GM21360 (cell line): ENCODE results near the gene ATP2B2.

Experiments used
- ATAC-seq: cut with Tn5 transposase; IDR thresholded peaks from one replicate; pipeline ENCODE4 v1.9.1; 2021; ENCODE audit warnings: mild to moderate bottlenecking, moderate library complexity; ENCODE audit not compliant: unreplicated experiment

The ATP2B2 gene

DNA sequence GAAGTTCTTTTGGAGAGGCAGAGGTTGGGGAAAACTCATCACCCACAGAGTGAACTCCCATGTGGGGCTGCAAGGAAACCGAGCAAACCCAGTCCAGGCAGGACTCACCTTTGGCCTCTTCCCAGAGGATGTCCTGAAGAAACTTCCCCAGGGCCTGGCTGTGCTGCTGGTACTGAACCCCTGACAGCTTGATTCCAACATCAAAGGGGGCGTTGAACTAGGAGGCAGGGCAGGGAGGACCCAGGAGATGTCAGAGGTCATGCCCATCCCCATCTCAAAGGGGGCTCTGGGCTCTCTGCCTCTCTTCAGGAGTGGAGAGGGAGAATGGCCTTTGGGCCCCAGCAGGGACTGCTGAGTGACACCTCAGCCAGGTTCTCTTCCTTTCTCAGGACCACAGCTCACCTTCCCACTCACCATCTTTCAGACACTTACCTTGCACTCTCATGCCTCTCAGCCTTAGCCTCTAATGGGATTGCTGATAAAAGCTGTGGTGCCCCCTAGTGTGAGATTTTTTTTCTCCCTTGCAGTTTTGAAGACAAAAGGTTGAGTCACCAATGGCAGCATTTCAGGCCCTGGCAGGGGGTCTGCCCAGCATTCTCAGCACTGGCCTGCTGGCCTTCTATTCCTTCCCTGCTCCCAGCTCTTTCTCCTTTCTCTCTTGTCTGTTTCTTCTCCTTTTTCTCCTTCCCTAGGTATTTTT lies 218.6 kb downstream of the ATP2B2 start:
- no peak for ATAC-seq

DNA sequence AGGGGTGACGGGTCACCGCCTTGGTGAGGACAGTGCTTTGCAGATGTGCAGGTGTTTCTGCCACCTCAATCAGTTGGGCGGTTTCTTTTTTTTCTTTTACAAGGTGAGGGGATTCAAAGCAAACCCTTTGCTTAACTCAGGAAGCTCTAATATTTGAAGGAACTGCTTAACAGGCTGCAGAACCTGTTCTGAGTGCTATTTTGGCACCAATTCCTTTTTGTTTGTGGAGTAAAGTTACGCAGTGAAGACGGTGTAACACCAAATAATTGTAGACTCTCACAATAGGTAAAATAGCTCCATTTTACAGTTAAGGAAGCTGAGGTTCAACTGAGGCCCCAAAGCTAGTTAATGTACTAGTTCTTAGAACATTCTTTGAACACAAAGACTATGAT lies 219.3 kb downstream of the ATP2B2 start:
- no peak for ATAC-seq

GRCh38 chr3:10285272-10286132 lies 219.9 kb downstream of the ATP2B2 start:
- ATAC-seq, result no peak

DNA sequence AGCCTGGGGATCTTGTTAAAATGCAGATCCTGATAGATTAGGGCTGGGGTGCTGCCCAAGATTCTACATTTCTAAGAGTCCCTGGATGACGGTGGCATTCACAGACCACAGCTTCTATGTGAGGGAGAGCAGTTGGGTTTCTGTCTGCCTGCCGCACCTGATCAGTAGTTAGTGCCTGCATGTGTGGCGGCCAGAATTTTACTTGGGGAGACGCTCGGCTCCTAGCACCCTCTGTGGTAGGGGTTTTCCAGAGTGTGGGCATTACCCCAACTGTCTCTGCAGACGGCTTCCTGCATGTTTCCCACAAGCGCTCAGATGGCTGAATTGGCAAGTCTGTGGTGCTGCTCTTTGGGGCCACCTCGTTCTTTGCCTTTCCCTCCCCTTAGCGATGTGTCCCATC lies 220.9 kb downstream of the ATP2B2 start:
- ATAC-seq, result no peak

GRCh38 chr3:10283638-10284037 lies 221.7 kb downstream of the ATP2B2 start:
- no peak for ATAC-seq

DNA sequence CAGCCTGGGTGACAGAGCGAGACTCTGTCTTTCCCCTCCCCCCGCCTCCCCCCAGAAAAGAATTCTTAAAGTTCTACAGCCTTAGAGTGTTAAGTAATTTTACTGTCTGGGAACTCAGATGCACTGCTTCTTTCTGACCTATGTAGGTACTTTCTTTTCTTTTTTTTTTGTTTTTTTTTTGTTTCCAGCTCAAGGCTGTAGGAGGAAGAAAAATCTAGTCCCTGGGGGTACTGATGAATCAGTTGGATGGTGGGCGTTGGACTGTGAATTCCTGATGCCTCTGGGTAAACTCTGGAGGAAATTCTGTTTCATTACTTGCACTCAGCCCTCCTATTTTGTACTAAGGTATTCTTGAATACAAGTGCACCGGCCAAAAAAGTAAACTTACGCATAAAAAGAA lies 223.4 kb downstream of the ATP2B2 start:
- no peak for ATAC-seq

GRCh38 chr3:10280571-10280970 lies 224.8 kb downstream of the ATP2B2 start:
- no peak for ATAC-seq

GRCh38 chr3:10280177-10280529 lies 225.2 kb downstream of the ATP2B2 start:
- ATAC-seq, result no peak

DNA sequence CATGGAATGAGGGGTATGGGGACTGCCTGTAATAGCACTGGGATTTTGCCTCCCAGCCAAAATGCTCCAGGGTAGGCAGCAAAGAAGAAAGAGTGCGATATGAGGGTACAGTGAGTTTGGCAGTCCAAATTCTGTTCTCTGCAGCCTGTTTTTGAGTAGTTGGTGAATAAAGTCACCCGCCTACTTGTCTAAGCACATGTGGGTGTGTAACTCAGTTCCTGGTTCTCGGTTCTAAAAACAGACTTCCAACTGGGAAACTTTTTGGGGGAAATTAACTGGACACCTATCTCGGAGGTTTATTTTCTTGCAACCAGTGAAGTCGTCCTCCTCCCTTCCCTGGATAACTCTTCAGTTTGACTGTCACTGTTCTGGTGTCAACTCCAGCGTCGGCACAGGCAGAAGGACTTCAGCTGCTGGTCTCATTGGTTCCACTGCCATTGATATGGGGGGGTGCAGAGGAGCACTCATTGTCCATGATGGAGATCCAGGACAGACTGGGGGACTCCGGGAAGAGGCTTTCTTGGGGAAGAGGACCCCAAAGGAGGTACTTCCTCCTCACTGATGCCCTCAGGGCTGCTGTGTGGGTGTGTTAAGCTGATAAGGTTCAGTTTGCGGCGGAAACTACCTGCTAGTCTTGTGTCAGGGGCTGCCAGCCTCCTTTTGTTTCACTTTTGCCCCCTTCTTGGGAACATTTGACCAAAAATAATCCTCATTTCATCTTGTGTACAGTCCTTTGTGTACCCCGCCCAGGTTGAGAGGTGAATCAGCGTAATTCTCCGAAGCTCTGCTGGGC lies 225.8 kb downstream of the ATP2B2 start:
- no peak for ATAC-seq

- no peak for ATAC-seq
Observed at GRCh38 chr3:10278501-10278900, 226.9 kb downstream of the ATP2B2 start.

DNA sequence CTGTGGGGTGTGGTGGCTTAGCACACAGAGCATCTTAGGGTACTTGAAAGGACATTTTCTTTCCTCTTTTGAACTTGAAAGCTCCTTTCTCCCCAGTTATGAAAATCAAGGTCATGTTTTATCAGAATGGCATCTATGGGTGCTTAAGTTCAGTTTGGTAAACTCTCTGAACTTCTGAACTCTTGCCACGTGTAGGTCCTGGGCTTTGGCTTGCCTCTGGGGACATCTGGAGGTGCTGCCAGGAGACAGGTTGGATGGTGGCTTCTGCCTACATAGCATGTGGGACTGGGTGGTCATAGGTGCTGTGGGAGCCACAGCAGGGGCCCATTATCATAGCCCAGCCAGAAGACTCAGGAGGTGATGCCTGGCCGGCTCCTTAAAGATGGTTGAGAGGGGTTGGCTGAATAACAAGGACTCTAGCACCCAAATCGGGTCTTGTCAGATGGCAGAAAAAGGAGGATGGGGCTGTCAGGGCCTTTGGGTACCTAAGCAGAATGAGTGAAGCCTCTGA lies 228.2 kb downstream of the ATP2B2 start:
- no peak for ATAC-seq

DNA sequence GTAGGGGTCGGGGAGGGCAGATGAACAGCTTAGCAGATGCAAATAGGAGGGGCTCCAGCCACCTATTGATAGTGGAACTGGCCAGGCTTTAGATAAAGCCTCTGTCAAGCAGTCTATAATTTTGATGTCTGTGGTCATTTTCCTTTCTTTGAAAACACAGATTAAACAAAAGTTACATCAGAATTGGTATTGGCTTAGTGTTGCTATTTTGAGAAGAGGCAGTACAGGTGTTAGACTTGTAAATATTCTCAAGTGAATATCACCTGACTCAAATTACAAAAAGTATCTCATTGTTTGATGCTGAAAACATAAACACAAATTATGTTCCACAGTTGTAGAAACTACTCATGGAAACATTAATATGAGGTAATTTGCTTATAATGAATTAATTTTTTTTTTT lies 230.8 kb downstream of the ATP2B2 start:
- no peak for ATAC-seq
